A673 (cell line): Measurements from ENCODE around the gene MC3R. TPM values are rescaled to one million over a fixed set of nuclear protein-coding genes. Genes with fewer than 3 reads are reported as not detected.
A peak's percentile ranks its signal among the peaks of the same experiment; 100 is the strongest.

Experiments
- BruUV-seq: library from RNA; stranded (reverse); fragments of 400-500 nt; replicated peaks from 2 replicates; lab custom pipeline; 2021; lab: Mats Ljungman, UMichigan
- CTCF ChIA-PET: fragments of 300-600 bp; sonication (Branson Sonifier 250); formaldehyde crosslinking; loops from one replicate; lab custom pipeline; 2022; ENCODE audit warnings: antibody characterized with exemption; lab: Charles Lee
- POLR2A ChIA-PET: fragments of 300-600 bp; sonication (Branson Sonifier 250); formaldehyde crosslinking; loops from one replicate; lab custom pipeline; 2022; ENCODE audit warnings: antibody characterized with exemption; ENCODE audit not compliant: low non-redundant PET; lab: Charles Lee
- DNase-seq: peaks from one replicate; pipeline ENCODE4 v3.0.0-alpha.2; 2015; ENCODE audit warnings: low spot score
- H3K27ac ChIP-seq: fragments of 200-600 bp; sonication (generic); 2 replicates; pipeline ENCODE4 v1.5.1; 2016; ENCODE audit warnings: mixed run types, low read depth, mild to moderate bottlenecking, mixed read lengths, antibody characterized with exemption, low read length; ENCODE audit not compliant: poor library complexity, severe bottlenecking
- H3K27me3 ChIP-seq: fragments of 200-600 bp; sonication (generic); replicated peaks from 2 replicates; pipeline ENCODE4 v1.6.1; 2017; ENCODE audit warnings: mixed run types, low read depth, mild to moderate bottlenecking, mixed read lengths, antibody characterized with exemption, low read length; ENCODE audit not compliant: insufficient read depth, poor library complexity
- H3K36me3 ChIP-seq: fragments of 200-600 bp; sonication (generic); 2 replicates; pipeline ENCODE4 v1.6.1; 2016; ENCODE audit warnings: mixed run types, mild to moderate bottlenecking, mixed read lengths, antibody characterized with exemption, low read length; ENCODE audit not compliant: insufficient read depth, poor library complexity, severe bottlenecking
- H3K4me1 ChIP-seq: fragments of 200-600 bp; sonication (generic); 2 replicates; pipeline ENCODE4 v1.6.1; 2017; ENCODE audit warnings: mixed run types, mild to moderate bottlenecking, mixed read lengths, antibody characterized with exemption, low read length; ENCODE audit not compliant: insufficient read depth, poor library complexity, severe bottlenecking
- H3K4me3 ChIP-seq: fragments of 200-600 bp; sonication (generic); 2 replicates; pipeline ENCODE4 v1.5.1; 2016; ENCODE audit warnings: low read depth, mixed run types, mild to moderate bottlenecking, mixed read lengths, low read length; ENCODE audit not compliant: poor library complexity, severe bottlenecking
- H3K9me3 ChIP-seq: fragments of 200-600 bp; sonication (generic); 2 replicates; pipeline ENCODE4 v1.6.1; 2016; ENCODE audit warnings: mixed run types, low read depth, mild to moderate bottlenecking, mixed read lengths, antibody characterized with exemption, low read length; ENCODE audit not compliant: poor library complexity, severe bottlenecking
- CTCF ChIP-seq: fragments of 300-800, 200-600 bp; sonication (generic); conservative IDR thresholded peaks from 2 replicates; pipeline ENCODE4 v1.5.1; 2017; ENCODE audit warnings: low read depth, mild to moderate bottlenecking, antibody characterized with exemption, low read length, moderate library complexity, mixed read lengths
- EZH2 ChIP-seq: fragments of 200-600 bp; sonication (generic); IDR thresholded peaks from 2 replicates; pipeline ENCODE4 v1.6.1; 2017; ENCODE audit warnings: borderline replicate concordance, low read depth, mild to moderate bottlenecking, mixed read lengths, antibody characterized with exemption, low read length; ENCODE audit not compliant: poor library complexity, severe bottlenecking
- intact Hi-C: fragments of 100-400 bp; cut with micrococcal nuclease; formaldehyde crosslinking; loops from one replicate; pipeline ENCODE4 v1.10.0; 2022; ENCODE audit not compliant: unreplicated experiment
- total RNA-seq: library from RNA; stranded (reverse); gene quantifications from 2 replicates; pipeline ENCODE4 v1.2.3, GENCODE V29; 2021

Gene MC3R
- total RNA-seq, 1 experiment from 2014 or later = not detected

- POLR2A ChIA-PET = no interaction called here
- intact Hi-C loops = no loop called here
These were observed 4.3 kb upstream of the MC3R start for GRCh38 chr20:56244259-56244658.

GRCh38 chr20:56245761-56246160, 2.8 kb upstream of the MC3R start:
- no TSS peak for BruUV-seq
- no peak overlapping the region for H3K27ac ChIP-seq
- ChIA-PET POLR2A (no interaction called here), CTCF (no interaction called here)
- no peaks in the 10 kb centered on the region for H3K4me1 ChIP-seq
- TF ChIP-seq EZH2 (no peak), CTCF (no peak)
- H3K4me3 ChIP-seq = no peak overlapping the region
- DNase-seq = no peak
- intact Hi-C loops = loop anchor here (5.0 kb wide), 1 partner anchor 1563 kb away; no protein-coding TSS in a partner anchor
- no peaks in the 10 kb centered on the region for H3K9me3 ChIP-seq
- no peaks in the 10 kb centered on the region for H3K36me3 ChIP-seq
- peaks cover 8% of the 10 kb centered on the region for H3K27me3 ChIP-seq

More at GRCh38 chr20:56244259-56244658, 4.3 kb upstream of the MC3R start:
- no TSS peak for BruUV-seq
- no peaks in the 10 kb centered on the region for H3K36me3 ChIP-seq
- no peak for DNase-seq
- H3K4me3 ChIP-seq = no peak overlapping the region
- CTCF ChIA-PET = no interaction called here
- no peaks in the 10 kb centered on the region for H3K27me3 ChIP-seq
- no peak overlapping the region for H3K27ac ChIP-seq
- no peaks in the 10 kb centered on the region for H3K4me1 ChIP-seq
- no peaks in the 10 kb centered on the region for H3K9me3 ChIP-seq
- TF ChIP-seq EZH2 = no peak
- no peak for TF ChIP-seq CTCF

- H3K4me3 ChIP-seq = no peak overlapping the region
- BruUV-seq = no TSS peak
- no peak overlapping the region for H3K27ac ChIP-seq
- H3K9me3 ChIP-seq = no peaks in the 10 kb centered on the region
- POLR2A ChIA-PET = no interaction called here
- peaks cover 41% of the 10 kb centered on the region for H3K27me3 ChIP-seq
- CTCF ChIA-PET = no interaction called here
- no peaks in the 10 kb centered on the region for H3K36me3 ChIP-seq
- H3K4me1 ChIP-seq = no peaks in the 10 kb centered on the region
- intact Hi-C loops = loop anchor here (2.0 to 5.0 kb wide), 2 partner anchors 95 to 1567 kb away; no protein-coding TSS in a partner anchor
- TF ChIP-seq EZH2 = no peak
- TF ChIP-seq CTCF = peak; percentile 89
- peak; percentile 69 for DNase-seq
These were observed 868 bp downstream of the MC3R start for GRCh38 chr20:56249244-56249955.
